Tibial nerve (tissue), 4 donors: ENCODE results near the gene TMEM97. TPM values are rescaled to one million over a fixed set of nuclear protein-coding genes. Genes with fewer than 3 reads are reported as not detected.
A peak's percentile ranks its signal among the peaks of the same experiment; 100 is the strongest.

Experiments used
- DNase-seq, 2 donors: peaks; one replicate each; pipeline ENCODE4 v3.0.0-alpha.2; 2019; ENCODE audit warnings: low spot score in 2 of 2
- H3K27ac ChIP-seq, 4 donors: fragments of 200-600 bp; sonication (generic) in 3 of 4; one replicate each; pipeline ENCODE4 v1.5.1; 2017 to 2019; ENCODE audit warnings: mild to moderate bottlenecking in 1 of 4
- H3K27me3 ChIP-seq, 2 donors: fragments of 200-600 bp; sonication (generic) in 1 of 2; one replicate each; pipeline versions ENCODE4 v1.5.1 to v1.6.0; 2017 to 2019
- H3K36me3 ChIP-seq, 3 donors: fragments of 200-600 bp; sonication (generic); one replicate each; pipeline ENCODE4 v1.5.1; 2018 to 2019
- H3K4me1 ChIP-seq, 4 donors: fragments of 200-600 bp; sonication (generic) in 3 of 4; one replicate each; pipeline ENCODE4 v1.5.1; 2017 to 2019
- H3K4me3 ChIP-seq, 4 donors: fragments of 200-600 bp; sonication (generic) in 3 of 4; one replicate each; pipeline ENCODE4 v1.5.1; 2017 to 2019; ENCODE audit warnings: mild to moderate bottlenecking in 1 of 4, moderate library complexity in 1 of 4
- H3K9me3 ChIP-seq, 4 donors: fragments of 200-600 bp; sonication (generic) in 3 of 4; one replicate each; pipeline ENCODE4 v1.5.1; 2017 to 2019
- CTCF ChIP-seq, 5 experiments: fragments of 200-600 bp in 3 of 5; fragments of 450-650 bp in 2 of 5; sonication (generic) in 3 of 5; IDR thresholded peaks; one replicate each; pipeline ENCODE4 v1.5.1; 2016 to 2019; ENCODE audit warnings: antibody characterized with exemption in 5 of 5, mild to moderate bottlenecking in 3 of 5, moderate library complexity in 2 of 5
- EP300 ChIP-seq, 2 donors: sonication (generic); formaldehyde crosslinking; IDR thresholded peaks; one replicate each; pipeline ENCODE4 v1.6.1; 2017; ENCODE audit warnings: antibody characterized with exemption in 2 of 2, mild to moderate bottlenecking in 1 of 2
- POLR2A ChIP-seq, 2 donors: fragments of 450-650 bp; IDR thresholded peaks; one replicate each; pipeline ENCODE4 v1.6.1; 2017; ENCODE audit warnings: antibody characterized with exemption in 2 of 2, mild to moderate bottlenecking in 2 of 2, moderate library complexity in 2 of 2
- WGBS, 2 donors: methylation state at CpG; one replicate each; pipeline ENCODE4 v1.1.5; 2018; 5-methylcytosine and 5-hydroxymethylcytosine counted together
- total RNA-seq, 4 donors: library from RNA; depleted of rRNA; stranded (reverse); fragments of >200 nt; gene quantifications; one replicate each; pipeline ENCODE4 v1.1.0, GENCODE V29; 2016

Gene TMEM97
- total RNA-seq, 4 donors from 2014 or later, result 8.1 to 20.2 (median 16.8) TPM

GRCh38 chr17:28368306-28368831 is 49.4 kb downstream of the TMEM97 start:
- TF ChIP-seq CTCF (IDR thresholded peaks at IDR 0.05) (no peak), EP300 (IDR thresholded peaks at IDR 0.05) (no peak), POLR2A (IDR thresholded peaks at IDR 0.05) (no peak)
- Histone ChIP-seq H3K4me1 (peaks cover 0 to 32% (median 16%) of the 10 kb centered on the region in 4 donors), H3K27ac (no peak overlapping the region), H3K4me3 (no peak overlapping the region), H3K27me3 (no peaks in the 10 kb centered on the region), H3K36me3 (peaks cover 0 to 48% (median 7%) of the 10 kb centered on the region in 3 donors), H3K9me3 (no peaks in the 10 kb centered on the region)
- DNase-seq, result no peak
- 90 to 92% methylated on average over 5 of the region's 5 CpGs for WGBS, 2 donors

GRCh38 chr17:28368915-28369683 is 50.1 kb downstream of the TMEM97 start:
- no peak overlapping the region for H3K27ac ChIP-seq
- DNase-seq, result no peak
- peaks cover 0 to 40% (median 0%) of the 10 kb centered on the region in 3 donors for H3K36me3 ChIP-seq
- H3K4me1 ChIP-seq, result peaks cover 0 to 36% (median 17%) of the 10 kb centered on the region in 4 donors
- no peak overlapping the region for H3K4me3 ChIP-seq
- H3K27me3 ChIP-seq, result no peaks in the 10 kb centered on the region
- no peaks in the 10 kb centered on the region for H3K9me3 ChIP-seq
- WGBS, 2 donors, result 90 to 91% methylated on average over 23 of the region's 23 CpGs
- TF ChIP-seq EP300 (IDR thresholded peaks at IDR 0.05), result no peak
- no peak for TF ChIP-seq CTCF (IDR thresholded peaks at IDR 0.05)
- TF ChIP-seq POLR2A (IDR thresholded peaks at IDR 0.05), result no peak

GRCh38 chr17:28369684-28370034 is 50.7 kb downstream of the TMEM97 start:
- TF ChIP-seq POLR2A (IDR thresholded peaks at IDR 0.05) (no peak), EP300 (IDR thresholded peaks at IDR 0.05) (no peak)
- Histone ChIP-seq H3K4me1 (peaks cover 0 to 36% (median 17%) of the 10 kb centered on the region in 4 donors), H3K36me3 (peaks cover 0 to 35% (median 0%) of the 10 kb centered on the region in 3 donors), H3K27ac (peak overlapping the region in 1 of 4 donors; percentile 73), H3K9me3 (no peaks in the 10 kb centered on the region), H3K27me3 (no peaks in the 10 kb centered on the region), H3K4me3 (no peak overlapping the region)
- DNase-seq, result no peak
- WGBS, 2 donors, result 74 to 80% methylated on average over 7 to 10 of the region's 10 CpGs

- no peaks in the 10 kb centered on the region for H3K27me3 ChIP-seq
- peak within 1 kb of the TSS; percentile 22 to 73 (median 70) for H3K27ac ChIP-seq
- no peak for DNase-seq
- H3K36me3 ChIP-seq, result peaks cover 0 to 29% (median 0%) of the 10 kb centered on the region in 3 donors
- H3K4me3 ChIP-seq, result peak within 1 kb of the TSS; percentile 46 to 69 (median 60)
- no peaks in the 10 kb centered on the region for H3K9me3 ChIP-seq
- H3K4me1 ChIP-seq, result peaks cover 0 to 36% (median 17%) of the 10 kb centered on the region in 4 donors
- no peak for TF ChIP-seq EP300 (IDR thresholded peaks at IDR 0.05)
- WGBS, 2 donors, result 15 to 25% methylated on average over 7 to 8 of the region's 8 CpGs
Measured at GRCh38 chr17:28370035-28370743, 51.2 kb downstream of the TMEM97 start, which contains the start of gene VTN. VTN (minus strand) TSS chr17:28370307; CDS start chr17:28370203, 104 bp downstream.

- Histone ChIP-seq H3K9me3 (no peaks in the 10 kb centered on the region), H3K27me3 (no peaks in the 10 kb centered on the region), H3K4me1 (peaks cover 0 to 36% (median 17%) of the 10 kb centered on the region in 4 donors), H3K36me3 (peaks cover 0 to 24% (median 0%) of the 10 kb centered on the region in 3 donors), H3K4me3 (peak overlapping the region in 1 of 4 donors; percentile 69), H3K27ac (peak overlapping the region; percentile 22 to 73 (median 70))
- DNase-seq, result no peak
- no peak for TF ChIP-seq EP300 (IDR thresholded peaks at IDR 0.05)
- no peak for TF ChIP-seq POLR2A (IDR thresholded peaks at IDR 0.05)
- TF ChIP-seq CTCF (IDR thresholded peaks at IDR 0.05), result no peak
- WGBS, 2 donors, result 71 to 82% methylated on average over 1 of the region's 1 CpG
Measured at GRCh38 chr17:28370744-28371103, 51.7 kb downstream of the TMEM97 start.
